Stimulated activated CD8-positive, alpha-beta memory T cell treated with anti-CD3 and anti-CD28 coated beads, Interleukin-4, amount 100 ng/mL, for 48 hours (primary cell): Measurements from ENCODE around the gene HOXA5.
A peak's percentile ranks its signal among the peaks of the same experiment; 100 is the strongest.

Source experiments
- DNase-seq: peaks from one replicate; pipeline ENCODE4 v3.0.0-alpha.2; 2020

Gene HOXA5

GRCh38 chr7:27143023-27143949, at the start of gene HOXA5:
HOXA5 (minus strand) TSS chr7:27143681; CDS start chr7:27143607, 74 bp downstream.
- DNase-seq: no peak

GRCh38 chr7:27192546-27193334, 49.3 kb upstream of the HOXA5 start:
- peak; percentile 28 for DNase-seq

- DNase-seq: peak; percentile 24
These were observed 48.5 kb upstream of the HOXA5 start for GRCh38 chr7:27191833-27192545.

- peak; percentile 21 for DNase-seq
These were observed 47.8 kb upstream of the HOXA5 start for GRCh38 chr7:27191161-27191731.

DNA sequence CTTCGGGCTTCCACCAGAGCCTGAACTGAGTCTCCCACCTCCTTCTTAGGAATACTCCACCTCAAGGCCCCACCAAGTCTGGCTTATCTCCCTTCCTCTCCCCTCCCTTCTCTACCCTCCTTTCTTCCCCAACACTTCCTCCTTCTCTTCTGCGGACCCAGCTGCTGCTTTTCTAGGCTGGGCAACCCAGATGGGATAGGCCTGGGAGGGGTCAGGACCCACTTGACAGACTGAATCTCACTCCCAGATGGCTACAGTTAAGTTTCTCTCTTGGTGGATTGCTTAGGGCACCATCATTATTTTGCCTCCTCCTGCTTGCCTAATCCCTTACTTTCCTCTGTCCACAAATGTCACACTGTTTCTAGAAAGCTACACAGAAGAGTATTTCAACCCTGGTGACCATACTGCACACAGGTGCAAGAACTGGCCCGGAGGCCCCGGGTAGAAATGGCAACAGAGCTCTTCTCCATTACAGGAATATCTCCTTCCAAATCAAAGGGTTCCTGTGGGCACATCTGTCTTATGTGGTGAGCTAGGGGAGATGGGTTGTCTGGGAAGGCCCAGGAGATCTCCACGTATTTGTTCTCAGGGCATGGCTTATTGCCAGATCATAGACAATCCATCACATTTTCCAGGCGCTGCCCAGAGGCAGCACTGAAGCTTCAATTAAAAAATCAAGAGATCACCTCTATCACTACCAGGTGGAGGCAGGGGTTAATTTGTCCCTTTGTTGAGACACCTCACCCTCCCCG, 46.7 kb upstream of the HOXA5 start:
- DNase-seq: peak; percentile 13

DNA sequence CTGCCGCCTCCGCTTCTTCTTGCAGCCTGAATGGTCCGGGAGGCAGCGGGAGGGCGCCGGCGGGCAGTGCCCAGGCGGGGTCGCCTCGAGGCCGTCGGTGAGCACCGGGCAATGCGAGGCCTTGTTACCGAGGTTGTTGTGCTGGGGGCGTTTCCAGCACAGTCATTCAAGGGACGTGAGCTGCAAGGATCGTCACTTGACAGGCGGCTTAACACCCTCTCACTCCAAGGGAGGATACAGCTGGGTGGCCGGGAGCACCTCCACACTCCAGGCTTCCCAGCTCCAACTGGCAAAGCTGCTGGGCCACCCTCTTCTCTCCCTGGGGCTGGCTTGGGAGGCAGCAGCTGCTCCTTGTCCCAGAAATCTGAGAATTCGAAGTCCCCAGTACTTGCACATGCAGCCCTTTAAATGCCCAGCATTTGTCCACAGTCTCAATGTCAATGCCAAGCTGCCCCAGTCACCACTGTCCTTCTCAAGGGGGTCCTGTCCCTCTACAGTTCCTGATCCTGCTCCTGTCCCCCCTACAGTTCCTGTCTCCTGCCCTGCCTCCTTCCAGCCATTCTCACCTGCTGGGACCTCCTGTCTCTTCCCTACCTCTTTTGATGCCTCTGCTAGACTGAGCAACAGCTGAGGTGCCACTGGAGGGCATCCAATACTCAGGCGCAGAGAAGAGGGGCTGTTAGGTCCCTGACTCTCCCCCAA, 46.0 kb upstream of the HOXA5 start:
- DNase-seq: peak; percentile 22

DNA sequence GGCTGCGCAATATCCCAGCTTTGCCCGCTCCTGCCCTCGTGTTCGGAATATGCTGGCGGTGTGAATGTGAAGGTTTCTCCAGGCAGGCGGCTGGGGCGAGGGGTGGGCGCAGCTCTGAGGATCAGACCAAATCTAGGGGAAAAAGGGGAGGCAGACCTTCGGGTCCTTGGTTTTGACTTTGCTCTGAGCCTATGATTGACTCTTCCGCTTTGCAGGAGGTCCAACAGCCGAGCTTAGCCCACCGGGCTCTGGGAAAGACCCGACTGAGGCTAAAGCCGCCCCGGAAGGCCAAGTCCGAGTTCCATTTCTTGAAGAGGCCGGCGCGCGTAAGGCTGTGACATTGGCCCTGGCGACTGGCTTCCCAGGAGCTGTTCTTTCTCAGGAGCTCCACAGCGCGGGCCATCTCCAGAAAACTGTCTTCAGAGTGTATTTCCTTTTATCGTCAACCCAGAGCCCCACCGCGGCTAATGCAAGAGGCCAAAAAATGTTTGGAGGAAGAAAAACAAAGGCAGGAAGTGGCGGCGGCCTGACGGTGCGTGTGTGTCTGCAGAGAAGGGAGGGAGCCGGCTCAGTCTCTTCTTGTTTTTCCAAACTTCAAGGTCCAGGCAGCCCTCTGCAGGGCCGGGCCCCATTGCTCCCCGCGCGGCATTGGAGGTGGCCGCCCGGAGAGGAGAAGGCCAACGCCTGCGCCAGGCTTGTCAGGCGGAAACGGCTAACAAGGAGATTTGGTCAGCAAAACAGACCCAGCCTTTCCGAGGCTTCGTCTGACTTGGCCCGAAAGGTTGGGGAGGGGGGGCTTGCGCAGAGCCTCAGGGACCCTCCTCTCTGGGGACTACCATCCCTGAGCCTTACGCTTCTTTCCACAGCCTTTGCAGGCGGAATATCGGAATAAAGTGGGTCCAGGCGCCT, 45.2 kb upstream of the HOXA5 start:
- DNase-seq: peak; percentile 41

- DNase-seq: peak; percentile 27
These were observed 44.2 kb upstream of the HOXA5 start for GRCh38 chr7:27187475-27188385.

DNA sequence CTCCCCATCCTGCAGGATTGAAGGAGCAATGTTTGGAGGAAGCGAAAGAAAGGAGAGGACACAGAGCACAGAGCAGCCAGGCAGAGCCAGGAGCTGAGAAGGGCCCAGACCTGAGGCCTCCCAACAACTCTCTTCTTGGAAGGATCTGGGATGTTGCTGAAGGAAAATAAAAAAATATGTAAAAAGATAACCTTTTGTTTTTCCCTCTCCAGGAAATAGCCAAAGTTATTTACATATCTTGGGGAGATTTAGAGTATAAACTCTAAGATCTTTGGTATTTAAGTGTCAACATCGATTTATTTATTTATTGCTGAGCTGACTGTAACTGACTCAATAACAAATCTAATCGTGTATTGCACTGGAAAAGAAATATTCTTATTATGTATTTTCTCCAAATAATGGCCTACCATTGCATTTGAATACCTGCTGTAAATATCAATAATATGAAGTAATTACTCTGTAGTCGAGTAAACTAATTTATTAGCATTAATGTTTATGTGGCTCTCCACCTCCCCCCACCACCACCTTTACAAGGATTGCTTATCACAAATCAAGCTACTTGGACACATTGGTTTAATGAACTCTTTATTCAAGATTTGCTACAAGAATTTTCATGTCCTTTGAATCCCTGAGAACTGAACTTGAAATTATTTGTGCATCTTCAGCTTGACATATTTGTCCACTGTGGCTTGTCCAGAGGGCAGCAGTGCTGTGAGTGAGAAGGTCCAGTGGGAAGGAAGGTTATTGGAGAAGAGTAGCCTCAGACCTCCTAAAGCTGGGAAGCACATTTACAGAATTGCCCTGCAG, 43.4 kb upstream of the HOXA5 start:
- peak; percentile 13 for DNase-seq

DNA sequence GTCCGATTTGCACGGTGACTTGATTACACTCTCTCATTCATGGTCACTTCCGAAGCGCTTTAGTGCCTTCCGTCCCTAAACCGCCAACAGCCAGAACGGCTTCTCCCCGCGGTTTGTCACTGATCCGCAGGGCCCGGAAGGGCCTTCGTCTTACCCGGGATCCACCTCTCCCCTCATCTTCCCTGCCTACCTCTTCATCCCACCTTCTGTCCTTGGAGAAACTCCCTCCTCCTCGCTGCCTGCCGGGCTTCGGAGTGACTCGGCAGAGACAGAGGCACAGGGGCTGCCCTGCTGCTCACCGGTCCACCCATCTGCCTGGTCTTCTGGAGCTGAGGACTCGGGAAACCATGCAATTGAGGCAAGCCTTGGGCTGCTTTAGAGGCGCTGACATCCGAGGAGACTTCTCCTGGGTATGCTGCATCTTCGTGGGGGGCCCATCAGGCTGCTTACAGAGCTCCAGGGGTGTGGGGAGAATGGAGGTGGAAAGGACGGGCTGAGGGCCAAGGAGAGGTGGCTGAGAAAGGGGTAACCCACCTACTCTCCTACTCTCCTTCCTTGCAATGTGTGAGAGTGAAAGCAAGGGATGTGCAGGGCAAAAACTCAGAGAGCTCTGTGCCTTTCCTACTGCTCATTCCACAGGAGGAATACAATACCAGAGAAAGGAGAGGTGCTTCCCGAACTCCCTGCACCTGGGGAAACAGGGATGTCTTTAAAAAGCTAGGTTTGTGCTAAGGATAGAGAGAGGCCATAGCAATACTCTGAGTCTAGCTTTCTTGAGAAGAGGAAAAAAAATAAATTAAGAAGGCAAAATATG, 42.6 kb upstream of the HOXA5 start:
- no peak for DNase-seq

- peak; percentile 30 for DNase-seq
These were observed 41.8 kb upstream of the HOXA5 start, which contains the start of gene HOXA11 for GRCh38 chr7:27185013-27185853. HOXA11 (minus strand) TSS chr7:27185232; CDS start chr7:27185144, 88 bp downstream.

DNA sequence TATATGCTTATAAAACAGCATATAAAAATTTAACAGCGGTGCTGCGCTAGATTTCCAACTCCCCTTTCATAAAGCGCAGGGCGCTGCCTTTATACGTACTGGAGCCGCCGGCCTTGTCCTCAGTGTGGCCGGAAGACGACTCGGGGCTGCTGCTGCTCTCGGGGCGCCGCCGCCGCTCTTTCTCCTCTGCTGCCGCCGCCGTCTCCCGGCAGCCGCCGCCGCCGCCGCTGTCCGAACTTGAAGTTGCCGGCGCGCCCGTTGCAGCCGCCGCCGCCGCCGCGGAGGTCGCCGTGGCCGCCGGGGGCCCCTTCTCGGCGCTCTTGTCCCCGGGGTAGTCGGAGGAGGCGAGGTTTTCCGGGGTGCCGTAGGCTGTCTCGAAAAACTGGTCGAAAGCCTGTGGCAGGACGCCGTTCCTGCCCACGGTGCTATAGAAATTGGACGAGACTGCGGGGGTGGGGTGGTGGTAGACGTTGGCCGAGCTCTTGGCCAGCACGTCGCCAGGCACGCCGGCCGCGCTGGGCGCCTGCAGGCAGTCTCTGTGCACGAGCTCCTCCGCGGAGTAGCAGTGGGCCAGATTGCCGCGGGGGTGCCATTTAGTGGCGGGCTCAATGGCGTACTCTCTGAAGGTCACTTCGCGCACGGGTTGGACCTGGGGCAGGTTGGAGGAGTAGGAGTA, 41.0 kb upstream of the HOXA5 start:
- DNase-seq: peak; percentile 43

DNA sequence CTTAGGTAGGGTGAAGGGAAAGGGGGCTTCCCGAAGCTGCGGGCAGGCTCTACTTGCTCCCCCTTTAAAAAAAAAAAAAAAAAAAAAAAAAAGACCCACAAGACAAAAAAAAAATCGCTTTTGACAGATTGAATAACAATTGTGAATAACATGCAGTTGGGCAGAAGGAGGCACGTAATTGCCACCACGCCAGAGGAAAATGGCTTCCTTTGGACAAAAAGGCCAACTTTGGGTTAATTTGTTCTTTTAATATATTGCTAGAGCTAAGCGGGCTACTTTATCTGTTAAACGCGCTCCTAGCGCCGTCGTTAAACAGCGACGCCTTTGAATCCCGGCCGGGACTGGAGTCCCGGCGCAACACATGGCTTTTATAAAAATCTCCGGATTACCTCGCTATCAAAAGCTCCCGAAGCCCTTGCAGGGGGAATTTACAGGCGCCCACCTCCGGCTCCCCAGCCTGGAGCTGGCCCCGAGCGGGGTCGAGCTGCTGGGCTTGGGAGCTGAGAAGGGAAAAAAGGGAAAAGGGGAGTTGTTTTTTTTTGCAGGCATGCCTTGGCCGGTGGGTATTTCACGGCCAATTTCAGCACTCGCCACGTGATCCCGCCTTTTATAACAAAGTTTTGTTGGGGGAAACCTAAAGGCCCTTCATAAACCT, 40.3 kb upstream of the HOXA5 start:
- DNase-seq: peak; percentile 25

- peak; percentile 23 for DNase-seq
These were observed 39.6 kb upstream of the HOXA5 start for GRCh38 chr7:27182861-27183681.
